Measurements from ENCODE around the gene SMC5.

DNA sequence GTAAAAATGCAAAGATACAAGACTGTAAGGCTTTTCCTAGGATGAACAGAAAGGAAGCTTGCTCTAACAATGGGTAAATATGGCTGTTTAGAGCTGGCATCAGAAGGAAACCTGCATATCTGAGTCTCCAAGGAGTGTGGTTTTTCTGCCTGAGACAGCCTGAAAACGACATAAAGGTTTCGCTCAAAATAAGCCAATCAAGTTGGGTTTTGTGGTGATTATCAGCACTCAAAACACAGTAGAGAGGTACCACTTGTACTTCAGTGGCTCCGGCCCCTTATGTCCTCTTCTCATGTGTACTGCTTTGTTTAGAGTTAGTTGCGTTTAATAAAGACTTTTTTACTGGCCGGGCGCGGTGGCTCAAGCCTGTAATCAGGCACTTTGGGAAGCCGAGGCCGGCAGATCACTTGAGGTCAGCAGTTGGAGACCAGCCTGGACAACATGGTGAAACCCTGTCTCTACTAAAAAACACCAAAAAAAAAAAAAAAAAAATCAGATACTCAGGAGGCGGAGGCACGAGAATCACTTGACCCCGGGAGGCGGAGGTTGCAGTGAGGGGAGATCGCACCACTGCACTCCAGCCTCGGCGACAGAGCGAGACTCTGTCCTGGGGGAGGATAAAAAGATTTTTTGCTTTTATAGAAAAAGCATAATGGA lies 116.3 kb downstream of the SMC5 start:
- TF ChIP-seq POLR2A (IDR thresholded peaks at IDR 0.05) (no peak), POLR2AphosphoS5 (IDR thresholded peaks at IDR 0.05; ENCODE audit: insufficient read depth in 1 of 2, low read depth in 1 of 2) (no peak)
- TF ChIP-seq, protein P1, sequence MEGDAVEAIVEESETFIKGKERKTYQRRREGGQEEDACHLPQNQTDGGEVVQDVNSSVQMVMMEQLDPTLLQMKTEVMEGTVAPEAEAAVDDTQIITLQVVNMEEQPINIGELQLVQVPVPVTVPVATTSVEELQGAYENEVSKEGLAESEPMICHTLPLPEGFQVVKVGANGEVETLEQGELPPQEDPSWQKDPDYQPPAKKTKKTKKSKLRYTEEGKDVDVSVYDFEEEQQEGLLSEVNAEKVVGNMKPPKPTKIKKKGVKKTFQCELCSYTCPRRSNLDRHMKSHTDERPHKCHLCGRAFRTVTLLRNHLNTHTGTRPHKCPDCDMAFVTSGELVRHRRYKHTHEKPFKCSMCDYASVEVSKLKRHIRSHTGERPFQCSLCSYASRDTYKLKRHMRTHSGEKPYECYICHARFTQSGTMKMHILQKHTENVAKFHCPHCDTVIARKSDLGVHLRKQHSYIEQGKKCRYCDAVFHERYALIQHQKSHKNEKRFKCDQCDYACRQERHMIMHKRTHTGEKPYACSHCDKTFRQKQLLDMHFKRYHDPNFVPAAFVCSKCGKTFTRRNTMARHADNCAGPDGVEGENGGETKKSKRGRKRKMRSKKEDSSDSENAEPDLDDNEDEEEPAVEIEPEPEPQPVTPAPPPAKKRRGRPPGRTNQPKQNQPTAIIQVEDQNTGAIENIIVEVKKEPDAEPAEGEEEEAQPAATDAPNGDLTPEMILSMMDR (IDR thresholded peaks at IDR 0.05): no peak

All from vagina (tissue), 2 donors.